ENCODE results near the gene PANX1. TPM values are rescaled to one million over a fixed set of nuclear protein-coding genes. Genes with fewer than 3 reads are reported as not detected.

PANX1 gene
- total RNA-seq, 4 donors from 2014 or later = 16.7 to 77.6 (median 30.4) TPM

DNA sequence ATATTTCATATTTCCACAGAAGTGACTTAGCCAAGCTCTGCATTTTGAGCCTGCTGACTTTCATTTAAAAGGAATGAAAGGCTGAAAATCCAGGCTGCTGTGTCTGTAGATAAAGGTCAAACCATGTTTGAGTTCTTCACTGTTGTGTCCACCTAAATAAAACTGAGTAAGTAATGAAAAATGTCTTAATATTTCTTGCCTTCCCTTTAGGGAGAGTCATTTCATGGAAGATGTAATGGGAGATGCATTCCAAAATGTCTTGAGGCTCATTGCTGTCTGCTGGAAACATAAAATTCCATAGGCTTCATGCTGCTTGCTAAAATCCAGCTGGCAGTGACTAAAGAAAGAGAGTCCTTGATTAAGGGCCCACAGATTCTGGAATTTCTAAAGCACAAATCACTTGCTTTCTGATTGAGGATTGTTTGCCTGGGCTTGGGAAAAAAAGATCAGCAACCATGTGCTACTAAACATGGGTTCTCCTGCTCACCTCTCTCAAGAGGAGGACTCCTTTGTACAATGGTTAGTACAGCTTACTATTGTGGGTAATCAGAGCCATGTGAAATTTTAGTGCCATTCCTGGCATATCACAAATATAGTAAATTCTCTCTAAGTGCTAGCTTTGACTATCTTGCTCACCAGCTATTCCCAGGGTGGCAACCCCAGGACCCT is 56.9 kb downstream of the PANX1 start:
- ATAC-seq (ENCODE audit: low FRiP score) (no peak), DNase-seq (ENCODE audit: low spot score) (no peak)
- TF ChIP-seq, protein P1, sequence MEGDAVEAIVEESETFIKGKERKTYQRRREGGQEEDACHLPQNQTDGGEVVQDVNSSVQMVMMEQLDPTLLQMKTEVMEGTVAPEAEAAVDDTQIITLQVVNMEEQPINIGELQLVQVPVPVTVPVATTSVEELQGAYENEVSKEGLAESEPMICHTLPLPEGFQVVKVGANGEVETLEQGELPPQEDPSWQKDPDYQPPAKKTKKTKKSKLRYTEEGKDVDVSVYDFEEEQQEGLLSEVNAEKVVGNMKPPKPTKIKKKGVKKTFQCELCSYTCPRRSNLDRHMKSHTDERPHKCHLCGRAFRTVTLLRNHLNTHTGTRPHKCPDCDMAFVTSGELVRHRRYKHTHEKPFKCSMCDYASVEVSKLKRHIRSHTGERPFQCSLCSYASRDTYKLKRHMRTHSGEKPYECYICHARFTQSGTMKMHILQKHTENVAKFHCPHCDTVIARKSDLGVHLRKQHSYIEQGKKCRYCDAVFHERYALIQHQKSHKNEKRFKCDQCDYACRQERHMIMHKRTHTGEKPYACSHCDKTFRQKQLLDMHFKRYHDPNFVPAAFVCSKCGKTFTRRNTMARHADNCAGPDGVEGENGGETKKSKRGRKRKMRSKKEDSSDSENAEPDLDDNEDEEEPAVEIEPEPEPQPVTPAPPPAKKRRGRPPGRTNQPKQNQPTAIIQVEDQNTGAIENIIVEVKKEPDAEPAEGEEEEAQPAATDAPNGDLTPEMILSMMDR (IDR thresholded peaks at IDR 0.05) = no peak

DNA sequence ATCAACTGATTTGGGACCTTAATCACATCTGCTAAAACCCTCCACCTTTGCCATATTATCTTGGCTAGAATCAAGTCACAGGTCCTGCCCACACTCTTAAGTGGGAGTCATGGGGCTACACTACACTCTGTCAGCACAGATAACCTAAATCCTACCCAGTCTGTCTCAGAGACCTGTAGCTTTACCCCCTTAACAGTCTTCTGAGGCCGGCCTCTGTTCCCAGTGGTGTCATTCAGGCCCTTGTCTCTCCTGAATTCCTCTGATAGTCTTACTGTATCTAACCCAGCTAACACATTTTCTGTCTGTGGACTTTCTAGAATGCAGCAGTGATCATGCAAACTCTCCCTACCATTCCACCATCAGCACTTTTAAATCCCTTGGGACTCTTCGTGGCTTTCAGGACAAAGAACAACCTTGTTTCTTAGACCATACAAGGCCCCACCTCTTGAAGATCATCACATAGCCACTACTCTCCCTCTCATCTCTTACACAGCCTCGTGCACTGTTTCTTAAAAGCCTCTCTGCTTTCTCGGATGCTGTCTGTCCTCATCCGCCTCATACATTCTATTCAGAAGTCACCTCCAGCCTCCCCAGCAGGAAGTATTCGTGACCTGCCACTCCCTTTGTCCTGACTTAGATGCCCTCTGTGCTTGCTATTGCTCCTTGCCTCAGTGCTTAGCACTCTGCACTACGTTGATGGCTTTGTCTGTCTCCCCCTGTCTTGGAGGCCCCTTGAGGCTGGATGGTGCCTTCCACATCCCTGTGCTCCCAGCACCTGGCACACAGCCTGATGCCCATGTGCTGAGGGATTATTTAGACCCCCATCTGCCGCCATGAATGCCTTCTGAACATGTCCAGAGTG is 57.9 kb downstream of the PANX1 start:
- no peak for DNase-seq (ENCODE audit: low spot score)
- TF ChIP-seq, protein P1 (IDR thresholded peaks at IDR 0.05) = no peak
- ATAC-seq (ENCODE audit: low FRiP score) = no peak

DNA sequence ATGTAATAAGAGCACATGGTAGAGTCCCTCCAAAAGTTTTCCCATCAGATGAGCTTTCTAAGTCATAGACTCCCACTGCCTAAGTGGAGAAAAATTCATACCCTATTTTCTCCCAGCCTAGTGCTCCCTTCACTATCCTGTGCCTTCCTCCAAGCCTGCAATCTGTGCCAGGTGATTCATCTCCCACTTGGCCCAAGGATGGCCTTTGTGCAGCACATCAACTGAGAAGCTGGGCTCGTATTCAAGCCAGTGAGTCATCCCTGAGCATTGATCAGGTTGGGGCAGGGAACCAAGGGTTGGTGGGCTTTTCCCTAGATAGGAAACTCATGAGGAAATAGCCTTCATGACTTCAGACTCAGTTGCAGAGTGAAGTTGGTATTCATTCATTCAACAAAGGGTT is 64.6 kb downstream of the PANX1 start:
- TF ChIP-seq, protein P1 (IDR thresholded peaks at IDR 0.05) = no peak
- DNase-seq (ENCODE audit: low spot score) (no peak), ATAC-seq (ENCODE audit: low FRiP score) (peak; percentile 68)

DNA sequence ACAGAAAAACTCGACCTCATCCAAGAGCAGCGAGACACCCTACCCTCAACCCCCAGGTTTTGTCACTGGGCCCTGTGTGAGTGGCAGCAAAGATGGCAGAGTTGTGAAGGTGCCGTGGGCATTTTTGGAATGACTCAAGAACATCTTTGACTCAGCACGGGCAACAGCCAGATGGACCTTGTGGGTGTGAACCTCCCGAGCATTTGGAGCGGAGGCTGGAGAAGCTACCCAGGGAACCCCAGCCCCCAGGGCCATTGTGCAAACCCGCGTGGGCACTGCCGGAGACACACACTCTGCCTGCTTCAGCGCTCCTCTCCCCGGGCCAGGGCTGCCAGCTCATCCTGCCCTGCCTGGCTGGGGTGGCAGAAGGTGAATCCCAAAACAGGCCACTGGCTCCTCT is 66.1 kb downstream of the PANX1 start:
- DNase-seq (ENCODE audit: low spot score) (no peak), ATAC-seq (ENCODE audit: low FRiP score) (no peak)
- TF ChIP-seq, protein P1 (IDR thresholded peaks at IDR 0.05) = no peak

DNA sequence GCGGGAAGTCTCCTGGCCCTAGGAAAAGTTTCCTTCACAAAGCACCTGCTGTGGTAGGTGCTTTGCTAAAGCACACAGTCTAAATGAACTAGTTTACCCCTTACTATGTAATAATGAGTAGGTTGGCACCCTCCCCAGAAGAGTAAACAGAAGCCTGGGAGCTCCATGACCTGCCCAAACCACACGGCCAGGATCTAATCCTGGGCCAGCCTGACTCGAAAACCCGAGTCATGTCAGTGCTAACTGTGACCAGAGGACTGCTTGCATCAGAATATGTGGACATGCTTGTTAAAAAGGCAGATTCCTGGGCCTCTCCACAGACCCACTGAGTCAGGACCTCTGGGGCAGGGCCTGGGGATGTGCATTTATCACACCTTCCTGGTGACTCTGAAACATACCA is 67.7 kb downstream of the PANX1 start:
- TF ChIP-seq, protein P1 (IDR thresholded peaks at IDR 0.05) = no peak
- ATAC-seq (ENCODE audit: low FRiP score) (no peak), DNase-seq (ENCODE audit: low spot score) (no peak)

DNA sequence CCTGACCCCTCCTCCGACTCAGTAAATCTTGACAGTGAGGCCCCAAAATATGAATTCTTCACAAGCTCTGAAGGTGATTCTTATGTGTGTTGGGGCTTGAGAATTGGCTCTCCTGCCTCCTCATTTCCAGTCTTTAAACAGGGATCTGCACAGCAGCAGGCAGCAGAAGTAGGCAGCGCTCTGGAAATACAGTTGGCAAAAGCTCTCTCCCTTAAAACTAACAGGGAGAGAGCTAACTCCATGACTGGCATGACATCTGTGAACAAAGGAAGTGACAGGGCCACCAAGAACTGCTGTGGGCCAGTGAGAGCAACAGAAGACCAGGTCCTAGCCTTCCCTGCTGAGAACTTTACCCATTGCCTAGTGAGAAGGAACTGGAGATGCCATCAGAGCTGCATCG is 70.1 kb downstream of the PANX1 start:
- no peak for ATAC-seq (ENCODE audit: low FRiP score)
- no peak for DNase-seq (ENCODE audit: low spot score)
- TF ChIP-seq, protein P1 (IDR thresholded peaks at IDR 0.05) = no peak

Data from omental fat pad (tissue), 4 donors.